OCI-LY7 (cell line): Measurements from ENCODE around the gene RAPGEF3. TPM values are rescaled to one million over a fixed set of nuclear protein-coding genes. Genes with fewer than 3 reads are reported as not detected.

Source experiments
- BruUV-seq: library from RNA; stranded (reverse); fragments of 400-500 nt; replicated peaks from 2 replicates; lab custom pipeline; 2021; lab: Mats Ljungman, UMichigan
- CTCF ChIA-PET: fragments of 300-600 bp; sonication (Branson Sonifier 250); formaldehyde crosslinking; loops from one replicate; lab custom pipeline; 2022; ENCODE audit warnings: antibody characterized with exemption; ENCODE audit not compliant: unreplicated experiment; lab: Charles Lee
- POLR2A ChIA-PET: fragments of 300-600 bp; sonication (Branson Sonifier 250); formaldehyde crosslinking; loops from one replicate; lab custom pipeline; 2022; ENCODE audit warnings: antibody characterized with exemption; lab: Charles Lee
- DNase-seq: peaks from one replicate; pipeline ENCODE4 v3.0.0-alpha.2; 2015; ENCODE audit warnings: low spot score
- H2AFZ ChIP-seq: fragments of 200-600 bp; sonication (generic), shearing (Covaris generic); 2 replicates; pipeline ENCODE4 v1.6.1; 2014; ENCODE audit warnings: mild to moderate bottlenecking, antibody characterized with exemption, low read length, moderate library complexity
- H3K27ac ChIP-seq: fragments of 200-600 bp; sonication (generic); 2 replicates; pipeline ENCODE4 v1.5.1; 2014; ENCODE audit warnings: mixed run types, low read depth, mild to moderate bottlenecking, moderate library complexity, low read length, inconsistent platforms; ENCODE audit not compliant: poor library complexity, severe bottlenecking
- H3K36me3 ChIP-seq: fragments of 200-600 bp; sonication (generic); 2 replicates; pipeline ENCODE4 v1.6.1; 2014; ENCODE audit warnings: mild to moderate bottlenecking, antibody characterized with exemption, low read length, moderate library complexity, mixed read lengths; ENCODE audit not compliant: insufficient read depth
- H3K4me1 ChIP-seq: fragments of 200-600 bp; sonication (generic); 2 replicates; pipeline ENCODE4 v1.5.1; 2014; ENCODE audit warnings: mild to moderate bottlenecking, low read length; ENCODE audit not compliant: insufficient read depth, poor library complexity, severe bottlenecking
- H3K4me2 ChIP-seq: fragments of 200-600 bp; sonication (generic); 2 replicates; pipeline ENCODE4 v1.6.1; 2014; ENCODE audit warnings: mild to moderate bottlenecking, low read length
- H3K4me3 ChIP-seq: fragments of 200-600 bp; sonication (generic); 2 replicates; pipeline ENCODE4 v1.5.1; 2014; ENCODE audit warnings: mild to moderate bottlenecking, low read depth, low read length; ENCODE audit not compliant: poor library complexity, severe bottlenecking
- H3K79me2 ChIP-seq: fragments of 200-600 bp; sonication (generic); 2 replicates; pipeline ENCODE4 v1.6.1; 2016; ENCODE audit warnings: low read depth, mild to moderate bottlenecking, low read length, moderate library complexity, mixed read lengths; ENCODE audit not compliant: insufficient read depth
- H3K9me2 ChIP-seq: fragments of 200-600 bp; sonication (generic); 2 replicates; pipeline ENCODE4 v1.6.1; 2016; ENCODE audit warnings: mild to moderate bottlenecking, low read length, mixed read lengths; ENCODE audit not compliant: insufficient read depth
- H3K9me3 ChIP-seq: fragments of 200-600 bp; sonication (generic); 2 replicates; pipeline ENCODE4 v1.6.1; 2014; ENCODE audit warnings: mild to moderate bottlenecking, mixed run types, low read length, mixed read lengths
- H4K20me1 ChIP-seq: fragments of 200-600 bp; sonication (generic); 2 replicates; pipeline ENCODE4 v1.6.1; 2014; ENCODE audit warnings: mild to moderate bottlenecking, antibody characterized with exemption, low read length, moderate library complexity, mixed read lengths; ENCODE audit not compliant: insufficient read depth
- CTCF ChIP-seq: fragments of 200-600 bp; sonication (generic); conservative IDR thresholded peaks from 2 replicates; pipeline ENCODE4 v1.5.1; 2014; ENCODE audit warnings: mild to moderate bottlenecking, antibody characterized with exemption, low read length, moderate library complexity, mixed read lengths
- EZH2phosphoT487 ChIP-seq: fragments of 200-600 bp; sonication (generic); IDR thresholded peaks from 2 replicates; pipeline ENCODE4 v1.6.1; 2018; ENCODE audit warnings: low read depth, borderline replicate concordance, mild to moderate bottlenecking, mixed run types, antibody characterized with exemption, low read length, moderate library complexity, mixed read lengths
- intact Hi-C: fragments of 100-400 bp; cut with micrococcal nuclease; formaldehyde crosslinking; loops from one replicate; pipeline ENCODE4 v1.10.0; 2022; ENCODE audit not compliant: unreplicated experiment
- total RNA-seq, 2 experiments: library from RNA; depleted of rRNA in 1 of 2; stranded (reverse); fragments of >200 nt in 1 of 2; shearing (Covaris generic) in 1 of 2; gene quantifications; 2 replicates each; pipeline ENCODE4 v1.2.3, GENCODE V29; 2014 to 2022

Gene RAPGEF3
- total RNA-seq, 2 experiments from 2014 or later = 0.69 to 4.7 TPM

GRCh38 chr12:47725091-47725772 lies 33.4 kb downstream of the RAPGEF3 start, which contains the start of gene ENDOU:
Gene ENDOU (minus strand): TSS chr12:47725490. CDS start chr12:47725413, 77 bp downstream.
- BruUV-seq = no TSS peak
- Histone ChIP-seq H2AFZ (peak within 1 kb of the TSS; percentile 87), H3K4me2 (peak within 1 kb of the TSS; percentile 21), H3K36me3 (no peaks in the 10 kb centered on the region), H3K9me2 (no peaks in the 10 kb centered on the region), H3K27ac (no peak within 1 kb of the TSS), H3K9me3 (no peaks in the 10 kb centered on the region), H3K4me1 (peaks cover 19% of the 10 kb centered on the region), H3K4me3 (no peak within 1 kb of the TSS), H4K20me1 (no peaks in the 10 kb centered on the region), H3K79me2 (no peaks in the 10 kb centered on the region)
- CTCF ChIA-PET = interaction anchor here (0.5 to 1.9 kb wide), 3 partner anchors 16 to 159 kb away, joined by 3 to 13 read pairs (median 3); no protein-coding TSS in a partner anchor
- DNase-seq = no peak
- intact Hi-C loops = no loop called here
- no peak for TF ChIP-seq CTCF
- TF ChIP-seq EZH2phosphoT487 = no peak
- POLR2A ChIA-PET = interaction anchor here (0.6 to 3.4 kb wide), 6 partner anchors 9 to 46 kb away, joined by 3 to 20 read pairs (median 4); partner anchors contain the start of gene RPAP3

- intact Hi-C loops = no loop called here
- H3K9me3 ChIP-seq = no peaks in the 10 kb centered on the region
- ChIA-PET POLR2A (no interaction called here), CTCF (no interaction called here)
- H3K36me3 ChIP-seq = no peaks in the 10 kb centered on the region
- H3K27ac ChIP-seq = no peak overlapping the region
- no peak for DNase-seq
- peaks cover 19% of the 10 kb centered on the region for H3K4me1 ChIP-seq
- no peak overlapping the region for H3K4me3 ChIP-seq
- TF ChIP-seq EZH2phosphoT487 = no peak
- no peak for TF ChIP-seq CTCF
- H2AFZ ChIP-seq = no peak overlapping the region
- no peaks in the 10 kb centered on the region for H3K9me2 ChIP-seq
- no TSS peak for BruUV-seq
- H3K4me2 ChIP-seq = no peak overlapping the region
- H4K20me1 ChIP-seq = no peaks in the 10 kb centered on the region
- H3K79me2 ChIP-seq = no peaks in the 10 kb centered on the region
Measured at GRCh38 chr12:47722941-47723631, 35.6 kb downstream of the RAPGEF3 start.
